PC-9 (cell line): ENCODE results near the gene NID2. TPM values are rescaled to one million over a fixed set of nuclear protein-coding genes. Genes with fewer than 3 reads are reported as not detected.

Experiments used
- BruUV-seq: library from RNA; stranded (reverse); fragments of 400-500 nt; replicated peaks from 2 replicates; lab custom pipeline; 2021; lab: Mats Ljungman, UMichigan
- CTCF ChIA-PET: fragments of 300-600 bp; sonication (Branson Sonifier 250); formaldehyde crosslinking; loops from one replicate; lab custom pipeline; 2022; ENCODE audit warnings: antibody characterized with exemption; lab: Charles Lee
- POLR2A ChIA-PET: fragments of 300-600 bp; sonication (Branson Sonifier 250); formaldehyde crosslinking; loops from one replicate; lab custom pipeline; 2022; ENCODE audit warnings: antibody characterized with exemption; ENCODE audit not compliant: unreplicated experiment; lab: Charles Lee
- DNase-seq, 2 experiments: peaks; one replicate each; pipeline versions ENCODE4 v3.0.0 to v3.0.0-alpha.2; 2015 to 2022; ENCODE audit warnings: mixed read lengths in 1 of 2
- H2AFZ ChIP-seq: fragments of 200-600 bp; sonication (generic); 2 replicates; pipeline ENCODE4 v1.8.1; 2017; ENCODE audit warnings: antibody characterized with exemption
- H3F3A ChIP-seq: fragments of 200-600 bp; sonication (generic); 2 replicates; pipeline ENCODE4 v1.8.1; 2017; ENCODE audit warnings: antibody characterized with exemption, mild to moderate bottlenecking, low read depth; ENCODE audit not compliant: insufficient read depth
- H3K27ac ChIP-seq: fragments of 200-600 bp; sonication (generic); 2 replicates; pipeline ENCODE4 v1.6.1; 2016; ENCODE audit warnings: mixed run types
- H3K27me3 ChIP-seq: fragments of 200-600 bp; sonication (generic); 2 replicates; pipeline ENCODE4 v1.6.1; 2016; ENCODE audit warnings: low read depth, mixed run types; ENCODE audit not compliant: insufficient read depth
- H3K36me3 ChIP-seq: fragments of 200-600 bp; sonication (generic); 2 replicates; pipeline ENCODE4 v1.6.1; 2016; ENCODE audit warnings: low read depth, mixed run types
- H3K4me1 ChIP-seq: fragments of 200-600 bp; sonication (generic); replicated peaks from 2 replicates; pipeline ENCODE4 v1.6.1; 2016; ENCODE audit warnings: mixed run types; ENCODE audit not compliant: insufficient read depth
- H3K4me2 ChIP-seq: fragments of 200-600 bp; sonication (generic); 2 replicates; pipeline ENCODE4 v1.6.1; 2017; ENCODE audit warnings: mixed run types
- H3K4me3 ChIP-seq: fragments of 200-600 bp; sonication (generic); 2 replicates; pipeline ENCODE4 v1.6.1; 2016; ENCODE audit warnings: mixed run types
- H3K79me2 ChIP-seq: fragments of 200-600 bp; sonication (generic); 2 replicates; pipeline ENCODE4 v1.6.1; 2017; ENCODE audit warnings: low read depth, mixed run types
- H3K9me2 ChIP-seq: fragments of 200-600 bp; sonication (generic); 2 replicates; pipeline ENCODE4 v1.8.1; 2017; ENCODE audit warnings: mild to moderate bottlenecking; ENCODE audit not compliant: insufficient read depth
- H3K9me3 ChIP-seq: fragments of 200-600 bp; sonication (generic); 2 replicates; pipeline ENCODE4 v1.8.1; 2016; ENCODE audit warnings: low read depth; ENCODE audit not compliant: insufficient read depth
- H4K20me1 ChIP-seq: fragments of 200-600 bp; sonication (generic); 2 replicates; pipeline ENCODE4 v1.8.1; 2017; ENCODE audit not compliant: insufficient read depth
- CTCF ChIP-seq: fragments of 200-600 bp; sonication (generic); conservative IDR thresholded peaks from 2 replicates; pipeline ENCODE4 v1.6.1; 2017; ENCODE audit warnings: mixed run types, antibody characterized with exemption, mild to moderate bottlenecking, moderate library complexity
- EZH2 ChIP-seq: fragments of 200-600 bp; sonication (generic); IDR thresholded peaks from 2 replicates; pipeline ENCODE4 v1.8.0; 2017; ENCODE audit warnings: antibody characterized with exemption, low read depth
- intact Hi-C: fragments of 100-400 bp; cut with micrococcal nuclease; formaldehyde crosslinking; loops from one replicate; pipeline ENCODE4 v1.10.0; 2022; ENCODE audit not compliant: unreplicated experiment
- total RNA-seq: library from RNA; stranded (reverse); gene quantifications from 2 replicates; pipeline ENCODE4 v1.2.3, GENCODE V29; 2021

Gene NID2
- total RNA-seq, 1 experiment from 2014 or later, result 0.11 TPM

GRCh38 chr14:52005625-52006024, 63.2 kb downstream of the NID2 start:
- H2AFZ ChIP-seq, result no peak overlapping the region
- POLR2A ChIA-PET, result no interaction called here
- CTCF ChIA-PET, result no interaction called here
- H3K4me3 ChIP-seq, result no peak overlapping the region
- H4K20me1 ChIP-seq, result peaks cover 3% of the 10 kb centered on the region; the same call in 1 of the 2 replicates
- no peaks in the 10 kb centered on the region; the same call in none of the 2 replicates for H3F3A ChIP-seq
- intact Hi-C loops, result no loop called here
- no peaks in the 10 kb centered on the region for H3K4me1 ChIP-seq
- no peaks in the 10 kb centered on the region for H3K9me3 ChIP-seq
- peaks cover 68% of the 10 kb centered on the region for H3K36me3 ChIP-seq
- no peak for DNase-seq
- no peak for TF ChIP-seq CTCF
- TF ChIP-seq EZH2, result no peak
- H3K27ac ChIP-seq, result no peak overlapping the region
- H3K4me2 ChIP-seq, result no peak overlapping the region
- H3K79me2 ChIP-seq, result no peaks in the 10 kb centered on the region
- no peaks in the 10 kb centered on the region for H3K9me2 ChIP-seq
- H3K27me3 ChIP-seq, result no peaks in the 10 kb centered on the region
- BruUV-seq, result no TSS peak

DNA sequence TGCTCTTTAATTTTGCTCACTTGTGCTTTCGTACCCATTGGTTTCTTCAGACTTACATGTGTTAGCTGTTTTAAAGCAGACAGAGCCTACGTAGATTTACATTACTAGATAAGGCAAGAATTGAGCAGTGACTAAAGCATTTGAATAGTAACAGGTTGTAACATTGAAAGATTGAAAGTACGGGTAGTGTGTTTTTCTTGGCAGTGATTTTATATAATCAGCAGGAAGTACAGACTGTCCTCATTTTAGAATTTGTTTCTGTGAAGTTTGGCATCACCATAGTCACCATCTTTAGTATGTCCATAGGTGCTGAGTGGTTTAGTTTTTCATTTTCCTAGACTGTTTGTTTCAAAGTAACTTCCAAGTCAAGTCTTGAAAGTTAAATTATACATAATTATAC, 65.5 kb downstream of the NID2 start:
- DNase-seq, result no peak
- ChIA-PET POLR2A (no interaction called here), CTCF (no interaction called here)
- no TSS peak for BruUV-seq
- Histone ChIP-seq H3K79me2 (0 out of 2 replicates have a peak, but pooled peaks cover 5% of the 10 kb centered on the region), H2AFZ (no peak overlapping the region), H3K4me1 (no peaks in the 10 kb centered on the region), H3K27ac (no peak overlapping the region), H3K4me3 (no peak overlapping the region), H3K27me3 (no peaks in the 10 kb centered on the region), H3K4me2 (no peak overlapping the region), H3K9me2 (no peaks in the 10 kb centered on the region), H3K36me3 (peaks cover 70% of the 10 kb centered on the region), H3K9me3 (no peaks in the 10 kb centered on the region), H3F3A (no peaks in the 10 kb centered on the region), H4K20me1 (peaks cover 3% of the 10 kb centered on the region)
- TF ChIP-seq EZH2 (no peak), CTCF (no peak)
- intact Hi-C loops, result no loop called here

GRCh38 chr14:52002542-52002941, 66.3 kb downstream of the NID2 start:
- no TSS peak for BruUV-seq
- no peak overlapping the region for H2AFZ ChIP-seq
- H3K36me3 ChIP-seq, result peaks cover 70% of the 10 kb centered on the region
- no peak overlapping the region for H3K27ac ChIP-seq
- 0 out of 2 replicates have a peak, but pooled peaks cover 8% of the 10 kb centered on the region for H3K79me2 ChIP-seq
- no peak overlapping the region for H3K4me3 ChIP-seq
- H3K4me1 ChIP-seq, result no peaks in the 10 kb centered on the region
- H3K9me3 ChIP-seq, result no peaks in the 10 kb centered on the region
- H3K27me3 ChIP-seq, result no peaks in the 10 kb centered on the region
- intact Hi-C loops, result no loop called here
- TF ChIP-seq EZH2, result no peak
- TF ChIP-seq CTCF, result no peak
- DNase-seq, result no peak
- POLR2A ChIA-PET, result interaction anchor here (0.6 kb wide), 1 partner anchor 231 kb away, joined by 5 read pairs; no protein-coding TSS in a partner anchor
- peaks cover 3% of the 10 kb centered on the region for H4K20me1 ChIP-seq
- no peaks in the 10 kb centered on the region for H3K9me2 ChIP-seq
- H3F3A ChIP-seq, result no peaks in the 10 kb centered on the region; the same call in 1 of the 2 replicates
- CTCF ChIA-PET, result no interaction called here
- no peak overlapping the region for H3K4me2 ChIP-seq
